ENCODE results near the gene VPS35L.

VPS35L gene

GRCh38 chr16:19694989-19695388, 139.5 kb downstream of the VPS35L start:
- no peak for TF ChIP-seq POLR2A (IDR thresholded peaks at IDR 0.05; ENCODE audit: low read length)
- DNase-seq = no peak

GRCh38 chr16:19696328-19696727, 140.8 kb downstream of the VPS35L start:
- DNase-seq = peak; percentile 55 to 70
- TF ChIP-seq GATA1 (IDR thresholded peaks at IDR 0.05; ENCODE audit: low read depth, low read length) (no peak), POLR2A (IDR thresholded peaks at IDR 0.05; ENCODE audit: low read length) (no peak)

- no peak for TF ChIP-seq POLR2A (IDR thresholded peaks at IDR 0.05; ENCODE audit: low read length)
- TF ChIP-seq GATA1 (IDR thresholded peaks at IDR 0.05; ENCODE audit: low read depth, low read length) = no peak
- no peak for DNase-seq
Observed at GRCh38 chr16:19696961-19697360, 141.5 kb downstream of the VPS35L start.

GRCh38 chr16:19697756-19698318, 142.3 kb downstream of the VPS35L start:
- DNase-seq = no peak
- TF ChIP-seq POLR2A (IDR thresholded peaks at IDR 0.05; ENCODE audit: low read length) (no peak), GATA1 (IDR thresholded peaks at IDR 0.05; ENCODE audit: low read depth, low read length) (no peak)

GRCh38 chr16:19698480-19699465, 143.3 kb downstream of the VPS35L start:
- no peak for TF ChIP-seq POLR2A (IDR thresholded peaks at IDR 0.05; ENCODE audit: low read length)
- DNase-seq = no peak

- TF ChIP-seq POLR2A (IDR thresholded peaks at IDR 0.05; ENCODE audit: low read length) (no peak), GATA1 (IDR thresholded peaks at IDR 0.05; ENCODE audit: low read depth, low read length) (no peak)
- DNase-seq = no peak
Observed at GRCh38 chr16:19699472-19699871, 144.0 kb downstream of the VPS35L start.

GRCh38 chr16:19700319-19700781, 144.8 kb downstream of the VPS35L start:
- no peak for DNase-seq
- TF ChIP-seq GATA1 (IDR thresholded peaks at IDR 0.05; ENCODE audit: low read depth, low read length) = no peak
- TF ChIP-seq POLR2A (IDR thresholded peaks at IDR 0.05; ENCODE audit: low read length) = no peak

- no peak for TF ChIP-seq GATA1 (IDR thresholded peaks at IDR 0.05; ENCODE audit: low read depth, low read length)
- TF ChIP-seq POLR2A (IDR thresholded peaks at IDR 0.05; ENCODE audit: low read length) = no peak
- no peak for DNase-seq
Observed at GRCh38 chr16:19701091-19701490, 145.6 kb downstream of the VPS35L start.

- TF ChIP-seq GATA1 (IDR thresholded peaks at IDR 0.05; ENCODE audit: low read depth, low read length) (no peak), POLR2A (IDR thresholded peaks at IDR 0.05; ENCODE audit: low read length) (no peak)
- DNase-seq = no peak
Observed at GRCh38 chr16:19703172-19703889, 147.8 kb downstream of the VPS35L start.

- DNase-seq = no peak
Observed at GRCh38 chr16:19704321-19705145, 149.0 kb downstream of the VPS35L start.

GRCh38 chr16:19705146-19705501, 149.6 kb downstream of the VPS35L start:
- TF ChIP-seq GATA1 (IDR thresholded peaks at IDR 0.05; ENCODE audit: low read depth, low read length) (no peak), POLR2A (IDR thresholded peaks at IDR 0.05; ENCODE audit: low read length) (no peak)
- no peak for DNase-seq

More at GRCh38 chr16:19704321-19705145, 149.0 kb downstream of the VPS35L start:
- TF ChIP-seq POLR2A (IDR thresholded peaks at IDR 0.05; ENCODE audit: low read length) (no peak), GATA1 (IDR thresholded peaks at IDR 0.05; ENCODE audit: low read depth, low read length) (no peak)

GRCh38 chr16:19705843-19706242, 150.3 kb downstream of the VPS35L start:
- DNase-seq = no peak
- TF ChIP-seq GATA1 (IDR thresholded peaks at IDR 0.05; ENCODE audit: low read depth, low read length) (no peak), POLR2A (IDR thresholded peaks at IDR 0.05; ENCODE audit: low read length) (no peak)

GRCh38 chr16:19706846-19707245, 151.3 kb downstream of the VPS35L start:
- no peak for DNase-seq
- TF ChIP-seq POLR2A (IDR thresholded peaks at IDR 0.05; ENCODE audit: low read length) = no peak
- no peak for TF ChIP-seq GATA1 (IDR thresholded peaks at IDR 0.05; ENCODE audit: low read depth, low read length)
